Stimulated activated CD8-positive, alpha-beta memory T cell treated with anti-CD3 and anti-CD28 coated beads, Interleukin-4, amount 100 ng/mL, for 4 hours (primary cell): ENCODE data around the gene CDK9.

ENCODE experiments used
- DNase-seq, 2 donors: peaks; one replicate each; pipeline ENCODE4 v3.0.0-alpha.2; 2020; ENCODE audit warnings: low read depth in 2 of 2, low spot score in 1 of 2

Gene CDK9

GRCh38 chr9:127801955-127802575 is 16.2 kb downstream of the CDK9 start:
- DNase-seq: no peak

- DNase-seq: peak; percentile 47 to 70
These were observed 17.0 kb downstream of the CDK9 start, which contains the start of gene FPGS for GRCh38 chr9:127802576-127803443. Gene FPGS (plus strand): TSS chr9:127802882. CDS start chr9:127802925, 43 bp downstream.

GRCh38 chr9:127803507-127804352 is 17.9 kb downstream of the CDK9 start:
- no peak for DNase-seq

GRCh38 chr9:127805620-127806019 is 19.8 kb downstream of the CDK9 start:
- no peak for DNase-seq

GRCh38 chr9:127806871-127807270 is 21.0 kb downstream of the CDK9 start:
- no peak for DNase-seq

GRCh38 chr9:127808347-127809001 is 22.6 kb downstream of the CDK9 start:
- no peak for DNase-seq

GRCh38 chr9:127809002-127809539 is 23.2 kb downstream of the CDK9 start:
- DNase-seq: no peak

GRCh38 chr9:127809540-127810377 is 23.9 kb downstream of the CDK9 start:
- no peak for DNase-seq

GRCh38 chr9:127810378-127811187 is 24.7 kb downstream of the CDK9 start:
- DNase-seq: no peak

- no peak for DNase-seq
These were observed 26.2 kb downstream of the CDK9 start for GRCh38 chr9:127812011-127812410.

- no peak for DNase-seq
These were observed 27.3 kb downstream of the CDK9 start for GRCh38 chr9:127812936-127813675.

GRCh38 chr9:127813686-127814226 is 27.9 kb downstream of the CDK9 start:
- DNase-seq: no peak

GRCh38 chr9:127814619-127815511 is 29.0 kb downstream of the CDK9 start:
- no peak for DNase-seq

- DNase-seq: no peak
These were observed 29.9 kb downstream of the CDK9 start for GRCh38 chr9:127815512-127816361.

GRCh38 chr9:127816362-127816725 is 30.5 kb downstream of the CDK9 start:
- DNase-seq: no peak

GRCh38 chr9:127816728-127817127 is 30.9 kb downstream of the CDK9 start:
- DNase-seq: no peak
